K562 (cell line): ENCODE data around the gene DNASE1L3. TPM values are rescaled to one million over a fixed set of nuclear protein-coding genes. Genes with fewer than 3 reads are reported as not detected.
A peak's percentile ranks its signal among the peaks of the same experiment; 100 is the strongest.

Experiments used
- AFF4 ChIP-seq: sonication (generic); formaldehyde crosslinking; IDR thresholded peaks from 2 replicates; pipeline ENCODE4 v1.8.0; 2023; ENCODE audit warnings: mild to moderate bottlenecking, missing genetic modification reagents
- GTF2A2 ChIP-seq: IDR thresholded peaks from 2 replicates; pipeline ENCODE4 v1.6.1; 2016; ENCODE audit warnings: mild to moderate bottlenecking, missing genetic modification characterization, missing compliant biosample characterization
- HCFC1 ChIP-seq: IDR thresholded peaks from 2 replicates; pipeline ENCODE4 v1.6.1; 2012; ENCODE audit warnings: low read depth, low read length, improper control_type of control experiment
- MTA1 ChIP-seq: fragments of 450-650 bp; IDR thresholded peaks from 2 replicates; pipeline ENCODE4 v1.6.1; 2017; ENCODE audit warnings: borderline replicate concordance
- SRSF9 ChIP-seq: fragments of 200-400 bp; formaldehyde crosslinking; IDR thresholded peaks from 2 replicates; pipeline ENCODE4 v1.6.1; 2017; ENCODE audit warnings: low read depth, low read length, borderline replicate concordance
- XRCC5 ChIP-seq: fragments of 200-400 bp; formaldehyde crosslinking; IDR thresholded peaks from 2 replicates; pipeline ENCODE4 v1.6.1; 2017; ENCODE audit warnings: low read depth, mild to moderate bottlenecking, low read length
- ZNF830 ChIP-seq: fragments of 250-450 bp; sonication (Bioruptor Pico); IDR thresholded peaks from 2 replicates; pipeline ENCODE4 v1.5.0; 2021; ENCODE audit warnings: mild to moderate bottlenecking
- polyA plus RNA-seq, 8 experiments: library from polyadenylated mRNA; depleted of rRNA in 4 of 8; stranded (reverse) in 5 of 8; unstranded in 3 of 8; fragments of >200 nt; fragmentation: Nextera tagmentation in 2 of 8; fragmentation: Illumina TruSeq in 1 of 8; extraction: Ambion mirVana in 2 of 8; extraction: Trizol in 1 of 8; gene quantifications; 2 replicates each; pipeline versions ENCODE4 v1.2.1 to v1.2.3, GENCODE V29; 2011 to 2014; ENCODE audit warnings: inconsistent platforms in 1 of 8, missing spikeins in 1 of 8
- total RNA-seq, 7 experiments: library from RNA; depleted of rRNA in 6 of 7; stranded (reverse); fragments of >200 nt in 6 of 7; fragmentation: Illumina TruSeq in 2 of 7; extraction: Trizol in 2 of 7; gene quantifications; 2 replicates each; pipeline versions ENCODE4 v1.2.1 to v1.2.3, GENCODE V29; 2011 to 2021; ENCODE audit warnings: low replicate concordance in 1 of 7
- TF ChIP-seq, protein P1 (sequence below): fragments of 200-800 bp; sonication (Bioruptor generic); IDR thresholded peaks from 2 replicates; pipeline ENCODE4 v1.6.1; 2016; ENCODE audit warnings: missing genetic modification characterization, missing compliant biosample characterization
- TF ChIP-seq, protein P2 (sequence below): fragments of 450-650 bp; IDR thresholded peaks from 2 replicates; pipeline ENCODE4 v1.6.1; 2016

DNASE1L3 gene
- total and polyA plus RNA-seq, 9 of the 15 experiments (the other 6 are each of a cell fraction or from before 2014, with no cell fraction given) = 0.06 TPM; not detected in 8

DNA sequence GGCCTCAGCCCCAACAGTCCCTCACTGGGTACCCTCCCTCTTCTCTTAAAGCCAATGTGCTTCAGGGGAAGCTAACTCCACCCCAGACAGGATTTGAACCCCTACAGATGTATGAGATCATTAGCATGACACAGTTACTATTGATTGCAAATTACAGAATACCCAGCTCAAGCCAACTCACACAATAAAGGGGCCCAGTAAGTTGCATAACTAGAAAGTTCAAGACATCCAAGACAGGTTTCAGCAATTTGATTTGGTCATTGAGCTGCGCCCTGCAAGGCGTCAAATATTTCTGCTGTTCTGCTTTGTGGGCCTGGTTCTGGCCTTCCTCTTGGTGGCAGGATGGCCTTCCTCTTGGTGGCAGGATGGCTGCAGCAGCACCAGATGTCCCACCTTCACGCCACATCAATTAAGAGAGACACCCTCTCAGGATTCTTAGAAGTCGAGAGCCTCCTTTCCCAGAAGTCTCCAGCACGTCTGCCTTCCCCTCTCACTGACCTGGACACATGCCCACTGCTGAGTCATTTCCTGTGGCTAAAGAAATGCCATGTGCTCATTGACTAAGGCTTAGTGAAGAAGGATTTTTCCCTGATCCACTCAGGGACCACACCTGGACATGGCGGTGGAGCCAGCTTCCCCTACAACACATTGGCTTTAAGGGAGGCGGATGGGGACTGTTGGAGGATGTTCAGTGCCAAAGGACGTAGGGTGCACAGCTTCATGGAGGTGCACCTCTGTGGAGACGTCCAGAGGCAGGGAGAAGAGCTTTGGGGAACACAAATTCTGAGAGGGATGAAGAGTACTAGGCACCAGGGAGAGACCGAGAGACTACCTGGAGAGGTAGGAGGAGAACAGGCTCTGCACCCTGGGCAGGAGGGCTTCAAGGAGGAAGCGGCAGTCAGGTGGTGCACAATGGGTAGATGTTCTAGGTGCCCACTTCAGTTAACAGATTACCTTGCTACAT, 49.1 kb downstream of the DNASE1L3 start (continued):
- TF ChIP-seq, protein P1, sequence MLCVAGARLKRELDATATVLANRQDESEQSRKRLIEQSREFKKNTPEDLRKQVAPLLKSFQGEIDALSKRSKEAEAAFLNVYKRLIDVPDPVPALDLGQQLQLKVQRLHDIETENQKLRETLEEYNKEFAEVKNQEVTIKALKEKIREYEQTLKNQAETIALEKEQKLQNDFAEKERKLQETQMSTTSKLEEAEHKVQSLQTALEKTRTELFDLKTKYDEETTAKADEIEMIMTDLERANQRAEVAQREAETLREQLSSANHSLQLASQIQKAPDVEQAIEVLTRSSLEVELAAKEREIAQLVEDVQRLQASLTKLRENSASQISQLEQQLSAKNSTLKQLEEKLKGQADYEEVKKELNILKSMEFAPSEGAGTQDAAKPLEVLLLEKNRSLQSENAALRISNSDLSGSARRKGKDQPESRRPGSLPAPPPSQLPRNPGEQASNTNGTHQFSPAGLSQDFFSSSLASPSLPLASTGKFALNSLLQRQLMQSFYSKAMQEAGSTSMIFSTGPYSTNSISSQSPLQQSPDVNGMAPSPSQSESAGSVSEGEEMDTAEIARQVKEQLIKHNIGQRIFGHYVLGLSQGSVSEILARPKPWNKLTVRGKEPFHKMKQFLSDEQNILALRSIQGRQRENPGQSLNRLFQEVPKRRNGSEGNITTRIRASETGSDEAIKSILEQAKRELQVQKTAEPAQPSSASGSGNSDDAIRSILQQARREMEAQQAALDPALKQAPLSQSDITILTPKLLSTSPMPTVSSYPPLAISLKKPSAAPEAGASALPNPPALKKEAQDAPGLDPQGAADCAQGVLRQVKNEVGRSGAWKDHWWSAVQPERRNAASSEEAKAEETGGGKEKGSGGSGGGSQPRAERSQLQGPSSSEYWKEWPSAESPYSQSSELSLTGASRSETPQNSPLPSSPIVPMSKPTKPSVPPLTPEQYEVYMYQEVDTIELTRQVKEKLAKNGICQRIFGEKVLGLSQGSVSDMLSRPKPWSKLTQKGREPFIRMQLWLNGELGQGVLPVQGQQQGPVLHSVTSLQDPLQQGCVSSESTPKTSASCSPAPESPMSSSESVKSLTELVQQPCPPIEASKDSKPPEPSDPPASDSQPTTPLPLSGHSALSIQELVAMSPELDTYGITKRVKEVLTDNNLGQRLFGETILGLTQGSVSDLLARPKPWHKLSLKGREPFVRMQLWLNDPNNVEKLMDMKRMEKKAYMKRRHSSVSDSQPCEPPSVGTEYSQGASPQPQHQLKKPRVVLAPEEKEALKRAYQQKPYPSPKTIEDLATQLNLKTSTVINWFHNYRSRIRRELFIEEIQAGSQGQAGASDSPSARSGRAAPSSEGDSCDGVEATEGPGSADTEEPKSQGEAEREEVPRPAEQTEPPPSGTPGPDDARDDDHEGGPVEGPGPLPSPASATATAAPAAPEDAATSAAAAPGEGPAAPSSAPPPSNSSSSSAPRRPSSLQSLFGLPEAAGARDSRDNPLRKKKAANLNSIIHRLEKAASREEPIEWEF = 0 out of 2 replicates have a peak, but pooled peaks have one; percentile 8
- TF ChIP-seq XRCC5 (peak; percentile 80), GTF2A2 (tag) (no peak), MTA1 (0 out of 2 replicates have a peak, but pooled peaks have one; percentile 43), HCFC1 (no peak), SRSF9 (no peak), ZNF830 (no peak), AFF4 (no peak)
- TF ChIP-seq, protein P2, sequence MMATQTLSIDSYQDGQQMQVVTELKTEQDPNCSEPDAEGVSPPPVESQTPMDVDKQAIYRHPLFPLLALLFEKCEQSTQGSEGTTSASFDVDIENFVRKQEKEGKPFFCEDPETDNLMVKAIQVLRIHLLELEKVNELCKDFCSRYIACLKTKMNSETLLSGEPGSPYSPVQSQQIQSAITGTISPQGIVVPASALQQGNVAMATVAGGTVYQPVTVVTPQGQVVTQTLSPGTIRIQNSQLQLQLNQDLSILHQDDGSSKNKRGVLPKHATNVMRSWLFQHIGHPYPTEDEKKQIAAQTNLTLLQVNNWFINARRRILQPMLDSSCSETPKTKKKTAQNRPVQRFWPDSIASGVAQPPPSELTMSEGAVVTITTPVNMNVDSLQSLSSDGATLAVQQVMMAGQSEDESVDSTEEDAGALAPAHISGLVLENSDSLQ = peak; percentile 59; the same call in 1 of the 2 replicates
